HCEC 1CT (cell line): ENCODE data around the gene DIP2B.
A peak's percentile ranks its signal among the peaks of the same experiment; 100 is the strongest.
"Not testable (repeated sequence)": the region's sequence is repeated elsewhere in the genome, so short reads cannot be mapped to it uniquely, and the experiment has no call there.

ENCODE experiments used
- DNase-seq: peaks from one replicate; pipeline ENCODE4 v3.0.0-alpha.2; 2017

The DIP2B gene

DNA sequence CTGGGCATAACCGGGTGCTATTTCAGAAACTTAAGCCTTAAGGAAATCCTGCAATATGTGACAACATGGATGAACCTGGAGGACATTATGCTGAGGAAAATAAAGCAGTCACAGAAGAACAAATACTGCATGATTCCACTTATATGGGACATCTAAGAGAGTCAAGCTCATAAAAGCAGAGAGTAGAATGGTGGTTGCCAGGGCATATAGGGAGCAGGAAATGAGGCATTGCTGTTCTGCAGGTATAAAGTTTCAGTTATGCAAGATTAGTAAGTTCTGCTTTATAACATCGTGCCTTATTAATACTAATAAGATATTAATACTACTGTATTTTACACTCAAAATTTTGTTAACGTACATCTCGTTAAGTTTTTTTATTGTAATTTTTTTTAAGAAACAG is 134.9 kb downstream of the DIP2B start:
- DNase-seq = no peak

DNA sequence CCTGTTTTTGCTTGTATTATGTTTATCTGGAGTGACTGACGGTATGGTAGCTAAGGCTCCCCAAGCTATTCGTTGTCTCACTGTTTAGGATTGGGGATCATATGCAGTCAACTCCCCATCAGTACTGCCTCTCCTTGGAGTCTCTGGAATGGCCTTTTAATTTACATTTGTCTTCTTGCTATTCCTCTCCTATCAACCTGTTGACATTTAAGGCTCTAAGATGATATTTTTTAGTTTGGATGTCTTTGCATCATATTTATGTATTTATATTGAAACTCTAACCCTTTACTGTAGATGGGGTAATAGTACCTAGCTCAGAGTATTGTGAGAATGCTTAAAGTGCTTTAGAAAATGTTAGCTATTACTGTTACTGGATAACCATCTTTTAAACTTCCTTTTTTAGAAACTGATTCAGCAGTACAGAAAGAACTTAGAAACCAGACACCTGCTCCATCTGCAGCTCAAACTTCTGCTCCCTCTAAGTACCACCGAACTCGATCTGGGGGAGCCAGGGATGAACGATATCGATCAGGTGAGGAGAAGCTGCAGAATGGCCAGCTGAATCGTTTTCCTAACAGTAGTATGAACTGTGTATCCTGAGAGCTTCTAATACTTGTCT is 135.6 kb downstream of the DIP2B start:
- DNase-seq = no peak

DNA sequence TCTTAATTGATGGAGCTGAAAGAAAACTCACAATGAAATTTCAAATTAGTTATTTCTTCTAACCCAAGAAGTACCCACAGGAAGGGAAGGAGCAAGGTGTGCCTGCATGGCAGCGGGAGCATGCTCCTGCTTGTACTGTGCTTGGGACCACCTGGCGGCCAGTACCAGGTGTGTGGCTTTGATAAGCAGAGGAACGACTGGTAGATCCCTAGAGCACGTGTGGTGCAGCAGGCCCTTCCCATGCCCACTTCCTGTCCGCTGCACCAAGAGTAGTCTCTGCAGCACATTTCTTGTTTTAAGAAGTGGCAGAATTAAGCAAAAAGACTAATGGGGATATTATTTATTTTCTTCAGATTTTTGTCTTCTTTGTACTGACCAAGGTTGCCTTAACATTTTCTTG is 136.8 kb downstream of the DIP2B start:
- no peak for DNase-seq

- DNase-seq = peak; percentile 39
Measured at GRCh38 chr12:50642035-50642451, 137.3 kb downstream of the DIP2B start.

DNA sequence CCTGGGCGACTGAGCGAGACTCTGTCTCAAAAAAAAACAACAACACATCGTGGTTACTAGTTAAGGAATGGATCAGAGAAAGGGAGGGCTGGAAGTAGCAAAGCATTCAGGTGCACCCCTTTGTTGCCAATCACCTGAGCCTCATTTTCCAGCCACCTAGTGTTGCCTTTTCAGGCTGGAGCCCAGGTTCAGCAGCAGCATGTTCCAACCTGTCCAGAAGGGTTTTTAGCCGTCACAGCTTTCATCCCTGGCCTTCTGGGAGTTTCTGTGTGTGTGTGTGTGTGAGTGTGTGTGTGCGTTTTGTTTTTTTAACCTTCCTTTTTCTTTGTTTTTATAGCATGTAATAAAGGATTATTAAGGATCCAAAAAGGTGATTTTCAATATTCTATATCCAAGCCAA is 138.0 kb downstream of the DIP2B start:
- DNase-seq = no peak

DNA sequence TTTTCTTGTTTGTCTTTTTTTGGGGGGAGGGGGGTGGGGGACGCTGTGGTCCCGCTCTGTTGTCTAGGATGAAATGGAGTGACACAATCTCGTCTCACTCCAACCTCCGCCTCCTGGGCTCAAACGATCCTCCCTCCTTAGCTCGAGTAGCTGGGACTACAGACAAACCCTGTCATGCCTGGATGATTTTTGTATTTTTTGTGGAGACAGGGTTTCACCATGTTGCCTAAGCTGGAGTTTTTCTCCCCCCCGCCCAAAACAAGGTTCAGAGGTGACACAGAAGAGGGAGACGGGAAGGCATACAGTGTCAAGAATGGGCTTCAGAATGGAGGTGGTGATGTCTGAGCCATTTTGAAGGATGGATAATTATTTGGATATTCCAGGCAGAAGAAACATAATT is 142.2 kb downstream of the DIP2B start:
- DNase-seq = no peak

GRCh38 chr12:50647479-50647878 is 142.7 kb downstream of the DIP2B start:
- DNase-seq = peak; percentile 4

- DNase-seq = no peak
Measured at GRCh38 chr12:50650285-50650684, 145.5 kb downstream of the DIP2B start.

GRCh38 chr12:50655374-50655921 is 150.7 kb downstream of the DIP2B start:
- no peak for DNase-seq

DNA sequence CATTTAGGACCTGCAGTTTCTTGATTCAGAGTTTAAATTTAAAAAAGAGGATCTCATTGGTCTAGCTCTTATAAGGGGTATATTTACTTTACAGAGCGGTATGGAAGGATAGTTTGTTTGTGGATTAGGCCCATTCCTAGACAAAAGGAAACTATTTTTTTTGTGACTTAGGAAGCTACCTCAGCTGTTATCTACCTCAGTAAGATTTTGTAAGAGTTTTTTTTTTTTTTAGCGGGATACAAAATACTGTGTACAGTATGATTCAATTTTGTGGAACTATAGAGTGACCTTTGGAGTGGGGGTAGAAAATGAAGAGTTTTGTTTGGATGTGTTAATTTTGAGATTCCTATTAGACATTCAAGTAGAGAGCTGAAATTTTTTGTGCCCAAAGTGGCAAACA is 154.5 kb downstream of the DIP2B start:
- no peak for DNase-seq

- no peak for DNase-seq
Measured at GRCh38 chr12:50659690-50660424, 155.1 kb downstream of the DIP2B start.

DNA sequence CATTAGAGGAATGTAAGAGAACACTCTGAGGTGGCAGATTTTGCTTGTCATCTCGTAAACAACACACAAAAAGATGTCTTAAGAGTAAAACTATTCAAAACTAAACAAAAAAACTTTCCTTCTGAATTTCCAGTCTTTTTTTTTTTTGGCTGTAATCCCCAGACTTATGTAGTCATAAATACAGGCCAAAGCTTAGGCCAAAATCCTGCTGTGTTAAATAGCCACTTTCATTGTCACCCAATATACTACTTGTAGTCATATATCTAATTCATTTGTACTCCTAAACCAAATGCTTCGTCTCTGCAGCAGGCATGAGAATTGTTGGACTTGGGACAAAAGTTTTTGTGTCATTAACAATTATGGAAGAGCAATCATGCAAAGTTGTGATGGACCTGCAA is 155.6 kb downstream of the DIP2B start:
- no peak for DNase-seq

DNA sequence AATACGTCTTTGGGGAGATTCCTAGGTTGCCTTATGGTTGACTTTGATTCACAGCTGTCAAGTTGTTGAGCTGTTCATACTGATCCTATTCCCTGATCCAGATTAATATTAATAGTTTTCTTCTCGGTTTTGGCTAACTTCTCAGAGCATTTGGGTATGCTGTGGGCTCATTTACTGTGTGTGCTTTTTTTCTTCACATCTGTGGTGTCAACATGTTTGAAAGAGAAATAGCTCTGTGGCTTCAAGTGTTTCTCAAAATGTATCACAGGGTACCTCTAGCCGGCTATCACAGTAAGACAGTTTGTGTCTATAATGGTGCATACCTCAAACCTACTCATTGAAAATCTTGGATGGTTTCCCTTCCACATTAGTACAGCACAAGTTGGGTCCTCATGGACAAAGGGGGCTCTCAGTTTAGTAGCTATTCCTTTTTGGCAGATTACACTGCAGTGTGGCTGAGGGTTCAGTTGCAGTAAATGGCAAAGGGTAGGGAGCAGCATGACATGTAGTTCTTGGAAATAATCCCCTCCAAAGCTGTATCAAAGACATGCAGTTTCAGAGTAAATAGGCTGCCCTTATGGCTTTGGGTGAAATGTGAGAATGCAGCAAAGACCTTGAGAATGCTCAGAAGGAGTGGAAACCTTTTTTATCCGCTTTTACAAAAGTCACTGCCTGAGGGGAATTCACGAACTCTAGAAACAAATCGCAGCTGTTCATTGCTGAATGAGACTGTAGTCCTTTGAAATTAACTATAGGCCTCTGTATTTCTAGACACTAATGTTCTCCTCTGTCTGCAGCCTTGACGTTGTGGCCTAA is 156.7 kb downstream of the DIP2B start:
- DNase-seq = no peak

GRCh38 chr12:50662116-50662510 is 157.3 kb downstream of the DIP2B start:
- no peak for DNase-seq

DNA sequence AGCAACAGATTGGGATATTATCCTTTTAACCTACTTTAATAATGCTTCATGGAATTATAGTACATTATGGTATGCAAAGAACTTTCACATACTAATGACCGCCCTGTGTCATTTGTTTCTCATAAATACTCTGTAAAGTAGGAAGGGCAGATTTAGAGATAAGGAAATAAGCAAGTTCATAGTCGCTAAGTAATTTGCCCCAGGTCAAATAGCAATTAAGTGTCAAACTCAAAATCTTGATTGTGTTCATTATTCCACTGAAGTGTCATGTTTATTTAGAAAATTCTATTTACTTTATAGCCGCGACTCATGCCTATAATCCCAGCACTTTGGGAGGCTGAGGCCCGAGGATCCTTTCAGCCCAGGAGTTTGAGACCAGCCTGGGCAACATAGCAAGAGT is 160.4 kb downstream of the DIP2B start:
- no peak for DNase-seq

- no peak for DNase-seq
Measured at GRCh38 chr12:50665609-50666008, 160.8 kb downstream of the DIP2B start.

DNA sequence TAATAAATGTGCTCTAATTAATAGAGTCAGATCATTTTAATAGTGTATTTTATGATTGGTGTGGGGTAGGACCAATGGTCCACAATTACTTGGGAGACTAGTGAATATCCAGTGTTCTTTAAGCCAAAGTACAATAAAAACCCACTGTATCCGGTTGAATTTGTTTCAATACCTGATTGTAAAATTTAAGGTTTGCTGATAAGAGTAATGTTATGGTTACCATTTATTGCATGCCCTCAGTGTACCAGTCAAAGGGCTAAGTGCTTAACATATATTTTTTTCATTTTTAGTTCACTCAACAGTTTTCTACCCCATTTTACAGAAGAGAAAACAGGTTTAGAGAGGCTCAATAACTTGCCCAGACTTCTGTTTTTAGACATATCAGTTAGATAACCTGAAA is 161.2 kb downstream of the DIP2B start:
- DNase-seq = no peak

DNA sequence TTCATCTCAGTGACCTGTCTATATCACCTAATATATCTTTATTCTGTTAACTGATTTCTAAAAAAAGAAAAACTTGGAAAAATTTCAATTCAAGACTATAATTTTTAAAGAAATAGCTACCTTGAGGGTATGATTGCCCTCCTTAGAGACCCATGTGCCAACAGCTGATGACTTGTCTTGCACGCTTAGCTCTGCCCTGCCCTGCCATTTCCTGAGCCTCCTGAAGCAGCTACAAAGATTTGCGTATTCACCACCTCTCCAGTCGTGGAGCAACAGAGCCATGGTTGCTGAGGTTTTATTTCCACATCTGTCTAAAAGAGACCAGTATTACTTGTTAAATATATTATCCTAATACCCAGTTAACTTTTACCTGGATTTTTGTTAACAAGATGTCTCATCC is 167.4 kb downstream of the DIP2B start:
- DNase-seq = no peak

DNA sequence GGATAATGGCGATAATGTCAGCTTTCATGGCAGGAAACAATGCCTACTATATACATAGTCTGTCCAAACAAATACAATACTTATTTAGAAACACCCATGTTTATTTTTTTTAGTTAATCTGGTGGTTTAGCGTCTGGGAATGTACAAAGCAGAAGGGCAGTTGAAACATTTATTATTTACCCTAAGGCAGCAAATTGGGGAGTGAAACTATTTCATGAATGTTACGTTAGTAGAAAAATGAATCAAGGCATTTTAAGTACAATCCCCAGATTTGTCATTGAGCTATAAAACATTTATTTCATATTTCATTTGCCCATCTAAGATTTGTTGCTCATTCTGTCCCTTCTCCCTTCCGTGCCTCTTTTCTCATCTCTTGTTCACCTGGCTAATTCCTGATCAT is 172.0 kb downstream of the DIP2B start:
- no peak for DNase-seq

DNA sequence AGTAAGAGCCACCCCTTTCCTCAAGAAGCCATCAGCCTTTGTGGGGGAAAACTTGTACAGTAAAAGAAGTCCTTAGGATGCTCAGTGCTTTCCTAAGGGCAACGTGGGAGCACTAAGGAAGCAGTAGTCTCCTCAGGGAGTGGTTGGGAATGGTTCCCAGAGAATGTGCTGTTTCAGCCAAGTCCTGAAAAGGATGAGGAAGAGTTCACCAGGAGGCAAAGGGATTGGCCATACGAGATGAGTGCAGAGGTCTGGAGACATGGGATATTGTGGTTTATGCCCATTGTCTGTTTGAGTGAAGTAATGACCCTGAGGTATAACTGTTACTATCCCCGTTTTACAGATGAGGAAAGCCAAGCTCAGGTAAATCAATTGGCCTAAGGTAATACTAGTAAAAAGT is 173.1 kb downstream of the DIP2B start:
- no peak for DNase-seq

GRCh38 chr12:50678650-50679365 is 174.0 kb downstream of the DIP2B start:
- no peak for DNase-seq

DNA sequence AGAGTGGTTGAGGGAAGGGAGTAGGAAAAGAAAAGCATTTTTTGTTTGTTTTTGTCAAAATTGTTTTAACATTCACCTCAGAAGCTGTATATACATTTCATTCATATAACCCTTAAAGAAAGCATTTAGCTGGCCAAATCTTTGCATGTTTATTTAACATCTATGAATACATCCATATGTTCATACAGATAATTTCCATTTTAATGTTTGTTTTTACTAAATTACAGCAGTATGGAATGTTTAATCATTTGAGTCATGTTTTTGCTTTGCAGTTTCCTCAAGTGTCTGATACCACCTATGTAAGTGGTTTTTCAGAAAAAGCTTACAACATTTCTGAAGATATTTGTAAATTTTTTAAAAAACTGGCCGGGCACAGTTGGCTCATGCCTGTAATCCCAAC is 174.8 kb downstream of the DIP2B start:
- no peak for DNase-seq

- DNase-seq = not testable (repeated sequence)
Measured at GRCh38 chr12:50681064-50681463, 176.3 kb downstream of the DIP2B start.
